ENCODE measurements around the gene TTYH2.
A peak's percentile ranks its signal among the peaks of the same experiment; 100 is the strongest.

TTYH2 gene

DNA sequence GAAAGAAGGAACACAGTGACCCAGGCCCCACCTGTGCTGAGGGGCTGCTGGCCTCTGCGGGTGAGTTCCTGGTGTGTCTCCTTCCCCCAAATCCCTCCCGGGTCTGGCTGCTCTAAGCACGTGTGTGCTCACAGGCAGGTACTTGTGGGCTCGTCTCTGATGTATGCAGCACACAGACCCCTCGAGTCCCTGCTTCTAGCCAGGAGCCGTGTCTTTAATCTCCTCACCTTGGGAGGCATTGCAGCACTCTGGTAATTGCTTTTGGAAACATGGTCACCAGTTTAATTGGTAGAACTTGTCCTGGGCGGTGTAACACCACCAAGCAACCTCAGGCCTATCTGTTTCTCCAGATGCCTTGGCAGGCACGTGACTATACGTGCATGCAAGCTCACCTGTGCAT, 18.7 kb upstream of the TTYH2 start:
- DNase-seq (ENCODE audit: low spot score), result no peak

DNA sequence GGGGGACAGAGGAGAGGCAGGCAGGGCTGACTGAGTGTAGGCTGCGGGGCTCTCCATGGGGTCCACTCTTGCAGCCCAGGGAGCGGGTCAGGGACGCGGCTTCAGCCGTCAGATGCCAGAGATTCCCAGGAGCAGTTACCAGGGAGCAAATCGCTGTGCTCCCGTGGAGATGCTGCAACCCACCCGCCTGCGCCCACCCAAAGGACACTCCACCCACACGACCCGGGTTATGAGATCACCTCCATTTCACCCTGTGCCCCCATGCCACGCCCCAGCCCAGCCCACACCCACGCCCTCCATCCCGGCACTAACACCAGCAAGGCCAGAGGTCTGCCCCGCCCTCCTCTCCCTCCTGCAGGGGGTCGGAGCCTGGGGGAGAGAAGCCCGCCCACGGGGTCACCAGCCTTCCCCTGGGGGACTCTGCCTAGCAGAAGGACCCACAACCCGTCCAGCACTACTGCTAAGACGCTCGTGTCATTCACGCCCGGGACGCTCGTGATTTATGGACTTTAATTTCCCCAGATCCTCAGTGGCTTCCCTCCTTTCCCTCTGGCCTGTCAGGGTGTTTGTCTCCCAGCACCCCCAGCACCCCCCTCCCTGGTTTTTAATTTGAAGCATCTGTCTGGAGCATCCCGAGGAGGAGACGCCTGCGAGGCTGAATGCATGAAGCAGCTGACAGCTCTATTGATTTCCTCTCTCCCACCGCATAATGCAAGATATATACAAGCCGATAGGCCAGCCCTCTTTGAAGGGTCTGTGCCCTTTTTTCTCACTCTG, 16.6 kb upstream of the TTYH2 start:
- DNase-seq (ENCODE audit: low spot score), result no peak

DNA sequence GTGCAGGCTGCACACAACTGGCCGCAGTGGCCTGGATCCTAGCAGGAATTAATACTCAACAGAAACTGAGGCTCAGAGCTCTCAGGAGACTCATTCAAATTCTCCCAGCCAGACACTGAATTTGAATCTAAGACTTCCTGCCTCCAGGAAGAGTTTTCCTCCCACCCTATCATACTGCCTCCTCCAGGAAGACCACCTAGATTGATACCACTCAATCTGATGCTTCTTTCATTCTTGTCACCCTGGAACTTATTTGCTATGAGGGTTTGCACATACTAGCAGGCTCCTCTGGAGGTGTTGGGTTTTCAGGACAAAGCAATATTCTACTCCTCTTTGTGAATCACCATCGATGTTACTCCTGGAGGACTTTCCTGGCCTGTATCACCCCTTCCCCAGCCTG, 15.6 kb upstream of the TTYH2 start:
- DNase-seq (ENCODE audit: low spot score), result no peak

DNA sequence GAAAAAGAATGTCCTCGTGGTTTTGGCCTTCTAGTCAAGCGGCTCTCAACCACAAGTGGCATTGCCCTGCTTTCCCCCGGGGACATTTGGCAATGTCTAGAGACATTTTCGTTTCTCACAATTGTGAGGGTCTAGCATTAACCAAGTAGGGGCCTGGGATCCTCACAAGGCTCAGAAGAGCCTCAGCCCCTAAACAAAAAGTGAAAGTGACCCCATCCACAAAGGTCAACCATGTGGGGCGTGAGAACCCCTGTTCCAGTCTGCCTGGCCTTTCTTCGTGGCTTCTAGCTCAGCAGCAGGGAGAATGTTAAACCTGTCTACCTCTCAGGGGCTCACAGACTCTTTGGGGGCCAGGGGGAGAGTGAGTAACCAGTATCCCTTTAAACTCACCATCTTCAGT, 14.7 kb upstream of the TTYH2 start:
- DNase-seq (ENCODE audit: low spot score), result no peak

DNA sequence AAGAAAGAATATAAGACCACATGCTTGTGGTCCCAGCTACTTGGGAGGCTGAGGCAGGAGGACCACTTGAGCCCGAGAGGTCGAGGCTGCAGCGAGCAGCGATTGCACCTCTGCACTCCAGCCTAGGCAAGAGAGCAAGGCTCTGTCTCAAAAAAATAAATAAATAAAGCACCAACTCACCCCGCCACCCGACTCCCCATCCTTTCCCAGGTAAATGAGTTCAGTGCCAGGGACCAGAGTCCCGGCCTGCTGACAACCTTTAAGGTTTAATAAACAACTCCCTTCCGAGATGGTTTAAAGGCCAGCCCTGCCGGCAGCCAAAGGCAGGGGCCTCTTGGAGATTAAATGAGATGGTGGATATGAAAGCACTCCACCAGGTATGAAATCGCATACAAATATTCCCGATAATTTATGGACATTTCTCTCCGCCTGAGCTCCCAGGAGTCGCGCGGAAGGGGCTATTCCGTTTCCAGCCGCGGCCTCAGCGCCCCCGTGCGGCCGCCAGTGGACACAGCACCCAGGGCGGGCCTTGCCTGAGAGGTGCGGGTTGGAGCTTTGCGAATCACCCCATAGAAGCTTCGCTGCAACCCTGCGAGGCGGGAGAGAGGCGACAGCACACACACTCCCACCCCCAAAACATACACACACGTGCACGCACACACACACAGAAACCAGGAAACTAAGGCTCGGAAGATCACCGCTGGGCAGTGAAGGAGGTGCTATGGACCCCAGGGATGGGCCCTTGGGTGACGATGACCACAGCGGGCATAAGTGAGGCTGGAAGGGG, 13.9 kb upstream of the TTYH2 start:
- DNase-seq (ENCODE audit: low spot score), result peak; percentile 61

DNA sequence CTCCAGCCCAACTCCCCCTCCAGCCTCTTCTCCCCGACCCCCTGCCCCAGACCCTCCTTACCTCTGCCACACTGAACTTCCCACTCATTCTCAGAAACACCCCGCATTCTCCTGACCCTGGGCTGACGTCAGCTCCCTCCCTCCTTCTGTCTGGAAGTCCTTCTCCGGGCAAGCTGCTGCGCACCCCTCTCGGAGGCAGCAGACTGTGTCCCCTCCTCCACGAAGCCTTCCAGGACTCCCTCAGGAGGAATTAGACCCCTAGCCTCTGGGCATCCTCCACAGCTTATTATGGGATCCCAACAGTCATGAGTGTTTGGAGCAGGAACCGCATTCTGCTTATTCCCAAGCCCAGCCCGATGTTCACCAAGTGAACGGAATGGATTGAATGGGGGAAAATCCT, 13.3 kb upstream of the TTYH2 start:
- DNase-seq (ENCODE audit: low spot score), result no peak

DNA sequence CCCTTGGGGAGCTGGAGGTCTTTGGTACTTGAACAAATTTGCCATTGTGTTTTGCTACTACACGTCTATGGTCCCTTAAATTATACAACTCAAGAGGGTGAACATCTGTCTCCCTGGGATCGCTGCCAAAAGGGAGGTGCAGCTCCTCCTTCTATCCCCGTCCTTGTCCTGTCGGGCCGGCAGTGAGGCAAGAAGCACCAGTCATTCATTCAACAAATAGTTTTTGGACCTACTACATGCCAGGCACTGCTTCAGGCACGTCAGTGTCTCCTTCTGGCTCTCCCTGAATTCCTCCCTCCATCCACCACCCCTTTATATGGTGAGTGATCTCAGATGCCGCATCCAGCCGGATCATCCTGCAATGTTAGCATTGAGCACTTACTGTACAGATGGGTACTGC, 12.1 kb upstream of the TTYH2 start:
- no peak for DNase-seq (ENCODE audit: low spot score)

DNA sequence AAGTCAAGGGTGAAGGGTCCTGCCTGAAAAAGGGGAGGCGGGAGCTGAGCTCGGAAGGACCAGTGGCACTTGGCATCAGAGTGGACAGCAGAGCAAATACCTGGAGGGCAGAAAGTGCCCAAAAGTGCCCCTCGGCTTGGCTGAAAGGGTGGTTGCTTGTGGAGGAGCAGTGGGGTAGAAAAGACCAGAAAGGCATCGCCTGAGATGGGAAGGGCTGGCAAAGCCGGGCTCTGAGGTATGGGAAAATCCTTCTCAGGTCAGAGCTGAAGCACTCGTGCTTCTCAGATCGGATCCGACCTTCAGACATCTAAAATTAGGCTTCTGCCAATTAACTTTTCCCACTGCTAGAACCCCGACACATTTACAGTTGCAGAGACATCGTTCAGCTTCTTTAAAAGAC, 11.4 kb upstream of the TTYH2 start:
- DNase-seq (ENCODE audit: low spot score), result no peak

DNA sequence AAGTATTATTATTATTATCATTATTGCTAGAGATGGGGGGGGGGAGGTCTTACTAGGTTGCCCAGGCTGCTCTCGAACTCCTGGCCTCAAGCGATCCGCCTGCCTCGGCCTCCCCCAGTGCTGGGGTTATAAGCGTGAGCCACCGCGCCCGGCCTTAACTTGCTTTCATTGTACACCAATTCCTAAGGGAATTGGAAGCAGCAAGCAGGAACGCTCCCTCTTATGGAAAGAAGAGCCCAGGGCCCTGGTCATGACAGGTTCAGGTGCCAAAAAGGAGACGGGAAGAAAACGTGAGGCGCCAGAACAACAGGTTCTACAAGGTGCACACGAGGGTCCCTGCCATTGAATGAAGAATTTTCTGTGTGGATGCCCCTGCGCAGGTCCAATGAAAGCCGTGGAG, 10.4 kb upstream of the TTYH2 start:
- no peak for DNase-seq (ENCODE audit: low spot score)

DNA sequence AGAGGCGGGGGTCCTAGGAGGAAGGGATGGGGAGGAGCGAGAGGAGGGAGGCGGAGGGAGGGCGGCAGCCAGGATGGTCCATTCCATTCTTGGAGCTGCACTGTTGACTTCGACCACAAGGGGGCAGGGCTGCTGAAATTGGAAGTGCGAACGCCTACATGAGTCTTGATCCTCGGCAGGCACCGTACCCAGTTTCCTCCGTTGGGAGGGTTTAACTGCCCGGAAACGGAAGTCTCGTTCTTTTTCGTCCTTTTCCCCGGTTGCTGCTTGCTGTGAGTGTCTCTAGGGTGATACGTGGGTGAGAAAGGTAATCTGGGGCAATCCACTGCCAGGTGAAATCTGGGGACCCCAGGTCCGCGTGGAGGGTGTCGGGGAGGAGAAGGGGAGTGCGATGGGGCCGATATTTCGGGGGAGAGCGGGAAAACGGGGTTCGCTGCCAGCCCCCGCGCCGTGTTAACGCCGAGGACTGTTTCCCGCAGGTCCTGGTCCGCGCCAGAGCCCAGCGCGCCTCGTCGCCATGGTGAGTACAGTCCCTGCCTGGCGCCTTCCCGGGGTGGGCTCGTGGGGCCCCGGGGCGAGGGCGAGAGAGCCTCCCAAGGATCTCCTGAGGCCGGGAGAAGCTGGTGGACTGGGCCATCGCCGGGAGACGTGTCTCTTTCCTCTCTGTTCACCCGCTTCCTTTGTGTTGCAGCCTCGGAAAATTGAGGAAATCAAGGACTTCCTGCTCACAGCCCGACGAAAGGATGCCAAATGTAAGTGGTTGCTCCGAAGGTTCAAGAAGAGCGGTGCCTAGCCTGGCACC, 9.7 kb upstream of the TTYH2 start, which contains the start of gene RPL38:
RPL38 (plus strand) TSS at position 240 of the 802 bp plus-strand sequence; CDS start at position 518, 278 bp downstream.
- peak; percentile 95 for DNase-seq (ENCODE audit: low spot score)

DNA sequence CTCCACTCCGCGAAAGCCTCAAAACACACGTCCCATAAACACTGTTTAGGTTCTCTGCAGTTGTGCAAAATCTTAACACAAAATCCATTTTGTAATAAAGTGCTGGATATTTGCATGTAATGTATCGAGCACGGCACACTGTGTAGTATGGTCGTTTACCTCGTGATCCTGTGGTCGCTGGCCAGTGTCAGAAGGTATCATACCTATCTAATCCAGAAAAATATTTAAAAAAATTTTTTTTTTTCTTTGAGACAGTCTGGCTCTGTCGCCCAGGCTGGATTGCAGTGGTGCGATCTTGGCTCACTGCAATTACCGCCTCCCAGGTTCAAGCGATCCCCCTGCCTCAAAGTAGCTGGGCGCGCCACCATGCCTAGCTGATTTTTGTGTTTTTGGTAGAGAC, 8.9 kb upstream of the TTYH2 start:
- DNase-seq (ENCODE audit: low spot score), result no peak

DNA sequence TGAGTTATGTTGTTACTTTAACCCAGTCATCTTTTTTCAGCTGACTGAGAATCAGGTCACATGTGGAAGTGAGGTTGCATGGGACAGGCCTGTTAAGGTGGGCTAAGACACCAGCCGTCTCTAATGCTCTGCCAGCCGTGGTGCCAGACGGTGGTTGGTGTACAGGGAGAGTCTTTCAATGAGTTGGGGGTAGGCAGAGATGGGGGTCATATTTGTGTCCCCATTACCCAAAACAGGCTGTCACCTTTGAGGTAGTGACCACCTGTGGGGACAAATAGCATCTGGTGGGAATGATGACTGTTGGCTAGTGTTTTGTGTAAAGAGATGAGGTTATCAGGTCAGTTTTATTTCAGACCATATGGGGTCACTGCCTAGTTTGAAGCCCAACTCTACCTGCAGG, 8.1 kb upstream of the TTYH2 start:
- no peak for DNase-seq (ENCODE audit: low spot score)

DNA sequence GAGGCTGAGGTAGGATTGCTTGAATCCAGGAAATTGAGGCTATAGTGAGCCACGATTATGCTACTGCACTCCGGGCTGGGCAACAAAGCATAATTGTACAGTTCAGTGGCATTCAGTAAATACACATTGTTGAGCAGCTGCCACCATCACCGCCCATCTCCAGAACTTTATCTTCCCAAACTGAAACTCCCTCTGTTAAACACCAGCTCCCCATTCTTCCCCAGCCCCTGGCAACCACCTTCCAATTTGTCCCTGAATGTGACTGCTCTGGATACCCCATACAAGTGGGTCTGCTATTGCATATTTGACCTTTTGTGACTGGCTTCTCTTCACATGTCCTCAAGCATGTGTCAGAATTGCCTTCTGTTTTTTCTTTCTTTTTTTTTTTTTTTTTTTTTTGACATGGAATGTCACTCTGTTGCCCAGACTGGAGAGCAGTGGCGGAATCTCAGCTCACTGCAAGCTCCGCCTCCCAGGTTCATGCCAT, 7.0 kb upstream of the TTYH2 start:
- DNase-seq (ENCODE audit: low spot score), result peak; percentile 55

DNA sequence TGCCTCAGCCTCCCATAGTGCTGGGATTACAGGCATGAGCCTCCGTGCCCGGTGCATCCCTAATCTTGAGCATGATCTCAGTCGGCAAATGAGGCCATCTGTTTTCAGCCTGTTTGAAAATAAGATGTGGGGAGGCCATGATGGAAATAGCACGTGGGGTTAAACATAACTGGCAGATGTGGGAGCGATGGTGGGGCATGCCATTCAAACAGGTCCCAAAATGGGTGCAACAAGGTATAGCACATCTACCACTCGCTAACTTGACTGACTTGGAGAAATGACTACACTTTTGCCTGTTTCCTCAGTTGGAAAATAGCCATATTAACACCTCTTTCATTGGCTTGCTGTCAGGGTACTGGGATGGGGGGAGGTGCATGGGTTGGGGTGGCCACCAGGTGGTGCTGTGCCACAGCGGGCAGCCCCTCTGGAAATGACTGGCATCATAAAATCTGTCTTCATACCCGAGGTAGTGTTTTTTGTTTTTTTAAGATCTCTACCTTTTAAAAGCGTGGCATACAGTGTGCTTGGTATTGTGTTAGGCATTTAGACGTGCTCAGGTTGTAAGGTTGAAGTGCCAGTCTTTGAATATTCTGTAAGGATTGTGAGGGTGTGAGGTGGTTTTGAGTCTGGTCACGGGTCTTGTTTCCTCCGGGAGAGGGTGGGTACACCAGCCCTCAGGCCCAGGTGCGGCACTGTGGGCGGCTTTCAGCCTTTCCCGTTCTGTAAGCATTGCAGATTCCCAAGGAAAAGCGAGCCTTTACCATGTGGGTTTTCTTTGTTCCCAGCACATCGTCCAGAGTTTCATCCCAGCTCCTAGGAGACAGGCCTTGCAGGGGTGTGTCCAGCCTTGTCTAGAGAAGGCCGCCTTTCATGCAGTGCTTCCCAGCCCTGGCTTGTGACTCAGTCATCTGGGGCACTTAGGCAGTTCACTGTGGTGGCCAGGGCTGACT, 2.9 kb upstream of the TTYH2 start:
- DNase-seq (ENCODE audit: low spot score), result peak; percentile 82

DNA sequence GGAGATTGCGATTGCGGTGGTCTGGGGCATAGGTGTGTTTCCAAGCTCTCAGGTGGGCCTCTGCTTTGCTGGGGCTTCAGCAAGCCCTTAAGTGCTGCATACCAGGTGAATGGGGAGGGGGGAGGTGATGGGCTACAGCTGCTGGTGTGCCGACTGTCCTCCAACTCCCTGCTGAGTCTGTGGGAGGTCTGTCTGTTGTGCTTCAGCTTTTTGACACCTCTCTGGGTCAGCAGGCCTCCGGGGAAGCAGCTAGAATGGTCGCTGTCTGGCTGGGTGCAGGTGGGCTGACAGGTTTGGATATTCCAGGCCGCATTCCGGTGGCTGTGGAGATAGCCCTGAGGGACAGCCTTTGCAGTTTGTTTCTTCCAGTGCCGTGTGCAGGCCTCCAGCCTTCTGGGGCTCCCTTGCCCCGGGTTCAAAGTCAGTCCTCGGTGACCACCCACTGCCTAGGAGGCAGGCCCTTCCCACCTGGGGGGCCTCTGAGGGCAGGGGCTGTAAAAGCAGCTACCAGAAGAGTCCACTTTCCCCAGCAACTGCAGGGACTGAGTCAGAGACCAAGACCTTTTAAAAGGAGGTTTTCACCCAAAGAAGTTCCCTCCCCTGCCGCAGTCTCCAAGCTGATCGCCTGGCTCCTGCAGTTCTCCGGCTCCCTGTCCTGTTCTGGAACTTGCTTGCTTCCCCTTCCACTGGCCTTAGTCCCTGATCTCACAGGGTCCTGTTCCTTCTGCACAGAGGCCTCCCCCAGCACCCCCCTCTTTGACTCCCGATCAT, 2.0 kb upstream of the TTYH2 start:
- no peak for DNase-seq (ENCODE audit: low spot score)

DNA sequence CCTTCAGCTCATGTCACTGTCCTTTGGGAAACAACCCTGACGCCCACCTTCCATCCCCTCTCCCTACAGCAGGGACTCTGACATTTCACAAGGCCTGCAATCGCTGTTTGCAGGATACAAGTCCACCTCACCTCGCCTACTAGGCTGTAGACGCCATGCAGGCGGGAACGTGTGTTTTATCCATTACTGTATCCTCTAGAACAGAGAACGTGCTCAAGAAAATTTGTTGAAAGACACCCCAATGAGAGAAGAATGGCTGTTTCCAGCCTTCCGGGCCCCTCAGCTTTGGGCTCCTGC, 1.5 kb upstream of the TTYH2 start:
- no peak for DNase-seq (ENCODE audit: low spot score)

DNA sequence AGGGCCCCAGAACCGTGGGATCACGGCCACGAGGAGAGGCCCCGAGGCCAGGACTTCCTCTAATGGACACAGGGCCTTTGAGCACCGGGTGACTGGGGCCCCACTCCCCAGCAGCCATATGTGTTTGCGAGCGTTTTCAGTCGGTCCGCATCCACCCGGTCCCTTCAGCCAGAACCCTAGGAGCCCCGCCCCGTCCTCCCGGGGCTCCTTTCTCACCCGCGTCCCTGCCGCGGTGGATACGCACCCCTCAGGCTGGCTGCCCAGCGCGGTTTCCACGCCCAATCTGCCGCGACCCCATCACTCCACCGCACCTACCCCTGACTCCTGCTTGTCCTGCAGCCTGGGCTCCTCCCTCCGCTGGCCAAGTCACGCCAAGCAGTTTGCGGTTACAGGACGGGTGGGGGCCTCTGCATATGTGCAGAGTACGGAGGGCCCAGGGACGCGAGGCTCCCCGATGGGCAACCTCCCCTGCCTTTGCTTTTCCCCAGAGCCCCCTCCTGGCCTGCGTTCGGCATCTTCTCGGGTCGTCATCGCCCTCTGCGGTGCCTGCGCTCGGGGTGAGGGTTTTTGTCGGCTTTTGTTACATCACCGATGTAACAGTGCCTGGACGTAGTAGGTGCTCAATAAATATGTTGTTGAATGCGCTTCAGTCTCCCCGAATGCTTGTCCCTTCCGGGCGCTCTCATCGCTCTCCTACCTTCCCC, 1.0 kb upstream of the TTYH2 start:
- DNase-seq (ENCODE audit: low spot score), result no peak

DNA sequence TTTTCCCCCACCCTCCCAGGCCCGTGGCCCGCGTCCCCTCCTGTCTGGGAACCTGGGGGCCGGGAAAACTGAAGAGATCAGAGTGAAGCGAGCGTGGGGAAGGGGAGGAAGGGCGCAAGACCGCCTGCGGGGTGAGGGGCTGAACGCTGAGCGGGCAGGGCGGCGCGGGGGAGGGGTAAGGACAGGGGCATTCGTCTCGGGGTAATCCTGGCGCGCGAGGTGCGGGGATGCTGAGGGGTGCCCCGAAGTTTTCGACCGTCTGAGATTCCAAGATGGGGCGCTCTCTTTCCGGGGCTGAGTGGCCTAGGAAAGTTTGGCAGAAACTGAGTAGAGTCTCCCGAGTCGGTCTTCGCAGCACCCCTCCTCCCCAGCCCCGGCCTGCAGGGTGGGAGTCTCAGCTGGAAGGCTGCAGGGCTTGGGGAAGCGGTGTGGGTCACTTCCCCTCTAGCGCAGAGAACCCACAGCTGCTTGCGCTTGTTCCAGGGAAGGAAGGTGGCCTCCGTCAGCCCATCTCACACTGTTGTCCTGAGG, 555 bp downstream of the TTYH2 start:
- no peak for DNase-seq (ENCODE audit: low spot score)

DNA sequence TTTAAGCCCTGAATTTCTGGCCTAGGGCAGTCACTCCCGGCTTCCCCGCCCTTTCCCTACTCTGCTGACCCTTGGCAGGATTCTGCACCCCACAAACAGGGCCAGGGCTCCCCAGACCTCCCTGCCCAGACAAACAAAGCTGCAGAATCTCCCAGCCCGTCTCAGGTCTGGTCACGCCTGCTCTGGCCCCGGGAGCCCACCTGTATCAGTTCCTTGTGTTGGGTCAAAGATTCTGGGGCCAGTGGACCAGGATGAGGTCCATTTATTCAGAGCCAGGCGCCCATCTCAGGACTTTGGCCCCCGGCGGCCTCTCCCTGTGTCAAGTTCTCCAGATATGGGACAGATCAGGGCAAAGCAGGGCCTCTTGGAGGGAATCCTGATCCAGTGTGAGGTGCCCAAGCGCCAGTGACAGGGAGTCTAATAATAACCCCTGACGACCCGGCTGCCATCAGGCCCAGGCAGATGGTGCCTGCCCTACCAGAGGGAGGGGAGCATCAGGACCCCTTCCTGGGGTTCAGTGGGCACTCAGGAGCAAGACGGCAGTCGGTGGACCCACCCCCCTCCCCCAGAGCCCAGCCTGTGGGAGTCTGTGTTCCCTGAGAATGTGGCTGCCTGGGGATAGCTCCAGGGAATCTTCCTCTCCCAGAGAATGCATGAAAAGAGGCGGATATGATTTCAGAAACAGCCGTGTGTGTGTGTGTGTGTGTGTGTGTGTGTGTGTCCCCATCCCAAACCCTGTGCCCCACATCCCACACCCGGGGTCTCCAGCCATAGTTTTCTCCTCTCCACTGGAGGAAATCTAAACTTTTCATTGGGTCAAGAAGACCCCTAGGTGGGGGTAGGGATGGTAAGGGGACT, 1.3 kb downstream of the TTYH2 start:
- no peak for DNase-seq (ENCODE audit: low spot score)
